Glomerular endothelial cell (primary cell): Measurements from ENCODE around the gene COX7C. TPM values are rescaled to one million over a fixed set of nuclear protein-coding genes. Genes with fewer than 3 reads are reported as not detected.
"Not testable (repeated sequence)": the region's sequence is repeated elsewhere in the genome, so short reads cannot be mapped to it uniquely, and the experiment has no call there.

Experiments
- DNase-seq: peaks from one replicate; pipeline ENCODE4 v3.0.0-alpha.2; 2011; ENCODE audit warnings: low read depth, low spot score; ENCODE audit errors: extremely low read depth
- total RNA-seq: library from RNA; depleted of rRNA; stranded (reverse); fragments of >200 nt; gene quantifications from 2 replicates; pipeline ENCODE4 v1.2.3, GENCODE V29; 2015

The COX7C gene
- total RNA-seq, 1 donor from 2014 or later: 474 TPM

- DNase-seq: not testable (repeated sequence)
Measured at GRCh38 chr5:86660771-86661170, 43.0 kb downstream of the COX7C start.

DNA sequence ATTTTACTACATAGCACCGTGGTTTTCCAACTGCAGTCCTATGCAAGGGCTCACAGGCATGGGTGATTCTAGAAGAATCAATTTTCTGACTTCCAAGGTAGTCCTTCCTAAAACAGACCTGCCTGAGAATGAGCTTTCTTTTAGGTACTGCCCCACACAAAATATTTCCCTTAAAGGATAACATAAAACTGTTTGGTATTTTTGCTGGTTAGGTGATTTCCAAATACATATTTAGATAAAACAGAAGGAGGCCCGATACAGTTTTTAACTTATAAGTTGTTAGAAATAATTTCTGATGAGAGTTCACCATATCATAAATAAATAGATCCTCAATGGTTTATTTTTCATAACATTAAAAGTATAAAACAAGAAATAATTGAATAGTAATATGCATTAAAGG is 46.4 kb downstream of the COX7C start:
- DNase-seq: no peak

- no peak for DNase-seq
Measured at GRCh38 chr5:86665984-86666760, 48.4 kb downstream of the COX7C start.

DNA sequence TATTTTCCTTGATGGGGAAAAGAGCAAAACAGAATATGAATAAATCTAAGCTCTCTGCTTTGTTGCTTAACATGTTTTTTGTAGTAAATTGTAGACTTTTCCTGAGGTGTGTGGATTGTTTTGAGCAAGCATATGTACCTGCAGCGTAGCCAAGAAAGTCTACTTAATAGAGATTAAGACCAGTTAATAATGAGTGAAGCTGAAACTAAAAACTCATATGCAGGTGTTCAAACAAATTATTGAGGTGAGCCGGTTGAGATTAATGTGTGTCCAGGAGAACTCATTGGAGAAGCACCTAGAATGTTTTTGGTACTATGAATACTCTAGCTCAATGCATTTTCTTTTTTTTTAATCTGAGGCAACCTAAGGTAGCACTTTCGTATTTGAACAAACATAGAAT is 49.2 kb downstream of the COX7C start:
- no peak for DNase-seq
